ENCODE measurements around the gene OSBPL2. TPM values are rescaled to one million over a fixed set of nuclear protein-coding genes. Genes with fewer than 3 reads are reported as not detected.

Gene OSBPL2
- total RNA-seq, 1 donor = 35.5 TPM

DNA sequence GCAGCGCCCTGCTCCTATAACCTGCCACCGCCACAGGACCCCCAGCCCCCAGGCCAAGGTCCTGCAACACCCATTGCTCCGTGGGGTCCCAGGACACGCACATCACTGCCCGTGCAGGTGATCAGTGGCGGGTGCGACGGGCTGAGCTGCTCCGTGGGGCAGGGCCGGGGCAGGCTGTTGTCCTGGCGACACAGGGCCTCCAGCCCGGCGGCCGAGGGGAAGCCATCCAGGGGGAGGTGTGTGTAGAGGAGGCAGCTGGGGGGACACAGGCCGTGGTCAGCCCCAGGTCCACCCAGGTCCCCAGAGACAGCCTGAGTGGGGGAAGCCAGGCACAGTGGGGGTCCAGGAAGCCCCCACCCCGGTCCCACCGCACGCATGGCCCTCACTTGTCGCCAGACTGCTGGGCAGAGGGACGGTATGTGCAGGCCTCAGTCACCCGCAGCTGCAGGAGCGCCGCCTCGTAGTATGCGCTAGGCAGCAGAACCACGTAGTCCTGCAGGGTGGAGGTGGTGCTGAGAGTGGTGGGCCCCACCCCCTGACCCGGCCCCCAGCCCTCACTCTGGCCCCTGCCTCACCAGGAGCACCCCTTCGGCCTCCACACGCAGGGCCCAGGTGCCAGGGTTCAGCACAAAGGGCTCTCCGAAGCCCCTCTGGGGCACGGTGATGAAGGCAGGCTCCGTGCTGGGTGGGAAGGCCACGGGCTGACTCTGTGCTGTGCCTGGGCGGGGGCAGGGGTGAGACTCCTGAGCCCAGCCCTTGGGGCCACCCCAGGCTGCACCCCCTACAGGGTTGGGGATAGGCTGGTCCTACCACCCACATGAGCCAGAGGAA, 94.9 kb downstream of the OSBPL2 start:
- no peak for DNase-seq (ENCODE audit: low read depth in 2 of 3, low spot score in 2 of 3)

GRCh38 chr20:62333820-62334595, 95.7 kb downstream of the OSBPL2 start:
- DNase-seq (ENCODE audit: low read depth in 2 of 3, low spot score in 2 of 3) = no peak

- DNase-seq (ENCODE audit: low read depth in 2 of 3, low spot score in 2 of 3) = no peak
Observed at GRCh38 chr20:62334881-62335280, 96.6 kb downstream of the OSBPL2 start.

- DNase-seq (ENCODE audit: low read depth in 2 of 3, low spot score in 2 of 3) = no peak
Observed at GRCh38 chr20:62335532-62335931, 97.2 kb downstream of the OSBPL2 start.

DNA sequence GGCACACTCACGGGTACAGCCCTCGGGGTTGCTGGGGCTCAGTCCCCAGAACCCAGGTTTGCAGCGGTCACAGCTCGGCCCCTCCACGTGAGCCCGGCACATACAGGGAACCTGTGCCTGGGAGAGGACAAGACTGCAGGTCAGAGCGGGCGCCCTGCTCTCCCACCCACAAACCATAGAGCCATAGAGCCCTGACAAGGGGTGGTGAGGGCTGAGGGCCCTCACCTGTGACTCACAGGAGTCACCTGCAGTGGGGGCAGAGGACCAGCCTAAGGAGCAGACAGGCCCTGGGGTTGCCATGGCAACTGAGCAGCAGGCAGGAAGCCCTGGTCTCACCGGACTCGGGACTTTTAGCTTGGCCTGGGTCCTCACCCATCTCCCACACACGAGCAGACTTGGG, 98.0 kb downstream of the OSBPL2 start:
- DNase-seq (ENCODE audit: low read depth in 2 of 3, low spot score in 2 of 3) = no peak

DNA sequence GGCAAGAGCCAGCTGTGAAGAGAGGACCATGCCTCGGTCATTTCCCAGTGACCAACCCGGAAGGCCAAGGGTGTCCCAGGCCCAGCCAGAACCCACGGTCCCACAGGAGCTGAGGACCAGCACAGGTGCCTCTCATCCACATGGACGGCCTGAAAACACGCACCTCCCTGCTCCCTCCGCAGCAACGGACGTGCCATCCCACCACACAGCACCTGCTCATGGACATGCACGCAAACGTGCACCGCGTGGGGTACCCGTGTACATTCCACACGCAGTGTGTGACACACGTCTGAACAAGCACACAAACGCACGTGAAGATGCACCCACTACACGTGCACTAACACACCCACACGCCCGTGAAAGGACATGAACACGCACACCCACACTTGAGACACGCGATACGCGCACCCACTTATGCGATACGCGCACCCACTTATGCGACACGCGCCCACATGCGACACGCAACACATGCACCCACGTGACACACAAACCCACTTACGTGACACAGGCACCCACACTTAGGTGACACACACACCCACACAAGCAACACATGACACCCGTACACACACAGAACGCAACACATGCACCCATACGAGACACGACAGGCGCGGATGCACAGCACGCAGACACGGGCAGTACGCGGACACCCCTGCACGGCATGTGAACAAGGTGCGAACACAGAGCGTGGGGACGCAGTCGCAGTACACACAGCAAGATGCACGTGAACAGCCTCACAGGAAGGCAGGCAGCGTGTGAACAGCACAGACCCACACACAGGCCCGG, 98.6 kb downstream of the OSBPL2 start:
- DNase-seq (ENCODE audit: low read depth in 2 of 3, low spot score in 2 of 3) = no peak

- no peak for DNase-seq (ENCODE audit: low read depth in 2 of 3, low spot score in 2 of 3)
Observed at GRCh38 chr20:62337558-62338293, 99.4 kb downstream of the OSBPL2 start.

- DNase-seq (ENCODE audit: low read depth in 2 of 3, low spot score in 2 of 3) = no peak
Observed at GRCh38 chr20:62338294-62338620, 99.9 kb downstream of the OSBPL2 start.

DNA sequence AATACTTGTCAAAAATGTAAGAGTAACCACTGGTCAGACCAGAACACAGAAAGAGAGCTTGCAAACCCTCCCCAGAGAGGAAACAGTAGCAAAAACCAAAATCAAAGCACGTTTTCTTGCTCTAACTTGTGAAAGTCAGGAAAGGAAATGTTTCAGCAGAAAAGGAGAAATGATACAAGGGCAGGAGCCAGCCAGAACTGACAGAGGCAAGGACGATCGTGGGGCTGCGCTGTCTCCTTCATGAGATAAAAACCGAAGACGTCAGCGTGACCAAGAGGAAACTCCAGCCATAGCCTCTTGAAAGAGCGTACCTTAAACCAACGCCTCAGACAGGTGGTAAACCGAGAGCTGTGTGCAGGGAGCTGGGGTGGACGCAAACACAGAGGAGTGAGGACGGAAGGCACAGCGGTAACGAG, 101.3 kb downstream of the OSBPL2 start:
- DNase-seq (ENCODE audit: low read depth in 2 of 3, low spot score in 2 of 3) = no peak

DNA sequence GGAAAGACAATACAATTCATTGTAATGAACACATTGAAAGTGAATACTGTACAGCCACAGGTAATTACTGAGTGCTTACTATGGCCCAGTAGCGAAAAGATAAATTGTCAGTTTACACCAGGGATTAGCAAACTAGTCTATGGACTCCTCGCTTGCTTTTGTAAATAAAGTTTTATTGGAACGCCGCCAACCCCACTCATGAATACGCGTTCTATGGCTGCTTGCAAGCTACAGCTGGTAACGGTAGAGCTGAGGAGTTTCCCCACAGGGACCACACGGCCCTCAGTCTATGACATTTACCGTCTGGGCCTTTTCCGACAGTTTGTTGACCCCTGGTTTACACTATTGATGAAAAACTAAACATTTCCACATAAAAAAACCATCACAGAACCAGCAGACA, 104.6 kb downstream of the OSBPL2 start:
- DNase-seq (ENCODE audit: low read depth in 2 of 3, low spot score in 2 of 3) = no peak

GRCh38 chr20:62344092-62344491, 105.8 kb downstream of the OSBPL2 start:
- DNase-seq (ENCODE audit: low read depth in 2 of 3, low spot score in 2 of 3) = no peak

- DNase-seq (ENCODE audit: low read depth in 2 of 3, low spot score in 2 of 3) = no peak
Observed at GRCh38 chr20:62344782-62345181, 106.5 kb downstream of the OSBPL2 start.

Other genes with a start within 250 kb of the OSBPL2 start
- 9.7 TPM for gene TAF4, start 172.6 kb upstream of the OSBPL2 start, total RNA-seq
- 35.3 TPM for gene LSM14B, start 116.0 kb upstream of the OSBPL2 start, total RNA-seq
- 275 TPM for gene PSMA7, start 95.1 kb upstream of the OSBPL2 start, total RNA-seq
- gene SS18L1, start 94.8 kb upstream of the OSBPL2 start, total RNA-seq = 58.2 TPM
- 24.5 TPM for gene MTG2, start 55.5 kb upstream of the OSBPL2 start, total RNA-seq
- gene HRH3, start 18.2 kb upstream of the OSBPL2 start, total RNA-seq = not detected
- 90.5 TPM for gene ADRM1, start 64.5 kb downstream of the OSBPL2 start, total RNA-seq
- 1.6 TPM for gene LAMA5, start 128.8 kb downstream of the OSBPL2 start, total RNA-seq
- gene RPS21, start 148.6 kb downstream of the OSBPL2 start, total RNA-seq = 5,188 TPM
- gene CABLES2, start 168.8 kb downstream of the OSBPL2 start, total RNA-seq = 3.2 TPM
- gene RBBP8NL, start 189.0 kb downstream of the OSBPL2 start, total RNA-seq = not detected
- under 0.01 TPM for gene GATA5, start 237.5 kb downstream of the OSBPL2 start, total RNA-seq

All from hematopoietic multipotent progenitor cell (in vitro differentiated cells).